HG03097 (cell line): Measurements from ENCODE around the gene BTBD2.
A peak's percentile ranks its signal among the peaks of the same experiment; 100 is the strongest.

Experiments
- ATAC-seq: cut with Tn5 transposase; IDR thresholded peaks from one replicate; pipeline ENCODE4 v1.9.1; 2021; ENCODE audit not compliant: unreplicated experiment, low FRiP score

The BTBD2 gene

DNA sequence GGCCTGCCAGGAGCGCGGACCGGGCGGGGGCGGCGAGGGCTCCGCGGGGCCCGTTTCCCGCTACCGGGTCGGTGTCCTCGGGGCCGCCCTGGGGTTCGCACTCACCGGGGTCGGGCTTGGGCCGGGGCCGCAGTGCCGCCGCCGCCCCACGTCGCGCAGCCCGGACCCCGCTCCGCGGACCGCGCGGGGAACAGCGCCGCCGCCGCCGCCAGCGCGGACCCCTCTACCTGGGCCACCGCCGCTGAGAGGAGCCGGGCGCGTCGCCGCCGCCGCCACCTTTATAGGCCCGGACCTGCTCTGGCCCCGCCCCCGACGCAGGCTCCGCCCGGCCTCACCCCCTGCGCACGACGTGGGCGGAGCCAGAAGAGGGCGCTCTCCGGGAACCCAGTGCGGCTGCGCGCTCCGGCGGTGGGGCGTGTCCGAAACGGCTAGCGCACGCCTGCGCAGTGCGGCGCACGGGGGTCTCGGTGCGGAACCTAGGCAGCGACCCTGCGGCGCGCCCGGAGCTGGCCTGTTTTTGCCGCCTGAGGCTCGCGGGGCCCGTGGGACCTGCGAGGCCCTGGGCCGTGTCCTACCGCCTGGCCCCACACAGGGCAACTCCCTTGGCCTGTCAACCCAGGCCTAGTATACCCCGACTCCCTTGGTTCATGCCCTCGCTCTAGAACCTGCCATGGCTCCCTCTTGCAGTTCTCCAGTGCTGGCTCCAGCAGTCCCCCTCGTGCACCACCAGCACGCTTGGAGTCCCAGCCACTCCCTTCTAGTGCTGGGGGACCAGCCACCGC is 35.7 kb upstream of the BTBD2 start, which contains the start of gene MKNK2:
TSS of gene MKNK2 (minus strand) at position 254 of the 782 bp plus-strand sequence. CDS start 393 bp downstream, outside the sequence.
- ATAC-seq: peak; percentile 47

GRCh38 chr19:2050349-2050990 is 35.0 kb upstream of the BTBD2 start:
- ATAC-seq: peak; percentile 7

DNA sequence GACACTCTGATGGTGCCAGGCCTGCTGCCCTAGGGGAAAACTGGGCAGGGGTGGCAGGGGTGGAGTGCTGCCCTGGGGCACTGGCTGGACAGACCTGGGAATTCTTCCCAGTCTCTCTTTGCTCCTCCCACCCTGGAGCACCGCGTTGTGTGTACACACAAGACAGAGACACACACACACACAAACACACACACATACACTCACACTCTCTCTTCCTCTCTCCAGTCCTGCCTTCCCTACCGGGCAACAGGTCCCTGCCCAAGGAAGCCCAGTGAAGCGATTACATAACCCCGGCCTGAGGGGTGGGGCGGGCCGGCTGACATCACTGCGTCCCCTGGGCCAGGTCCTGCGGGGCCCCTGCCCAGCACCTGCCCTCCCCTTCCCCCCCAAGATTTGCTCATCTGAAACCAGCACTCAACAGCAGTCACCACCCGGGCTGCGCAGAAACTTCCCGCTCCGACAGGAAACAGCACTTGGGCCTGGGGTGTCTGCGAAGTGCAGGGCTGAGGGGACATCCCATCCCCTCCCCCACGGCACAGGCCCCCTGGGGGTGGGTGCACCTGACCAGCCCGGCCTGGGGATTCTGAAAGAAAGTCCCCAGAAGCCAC is 34.3 kb upstream of the BTBD2 start:
- peak; percentile 8 for ATAC-seq

DNA sequence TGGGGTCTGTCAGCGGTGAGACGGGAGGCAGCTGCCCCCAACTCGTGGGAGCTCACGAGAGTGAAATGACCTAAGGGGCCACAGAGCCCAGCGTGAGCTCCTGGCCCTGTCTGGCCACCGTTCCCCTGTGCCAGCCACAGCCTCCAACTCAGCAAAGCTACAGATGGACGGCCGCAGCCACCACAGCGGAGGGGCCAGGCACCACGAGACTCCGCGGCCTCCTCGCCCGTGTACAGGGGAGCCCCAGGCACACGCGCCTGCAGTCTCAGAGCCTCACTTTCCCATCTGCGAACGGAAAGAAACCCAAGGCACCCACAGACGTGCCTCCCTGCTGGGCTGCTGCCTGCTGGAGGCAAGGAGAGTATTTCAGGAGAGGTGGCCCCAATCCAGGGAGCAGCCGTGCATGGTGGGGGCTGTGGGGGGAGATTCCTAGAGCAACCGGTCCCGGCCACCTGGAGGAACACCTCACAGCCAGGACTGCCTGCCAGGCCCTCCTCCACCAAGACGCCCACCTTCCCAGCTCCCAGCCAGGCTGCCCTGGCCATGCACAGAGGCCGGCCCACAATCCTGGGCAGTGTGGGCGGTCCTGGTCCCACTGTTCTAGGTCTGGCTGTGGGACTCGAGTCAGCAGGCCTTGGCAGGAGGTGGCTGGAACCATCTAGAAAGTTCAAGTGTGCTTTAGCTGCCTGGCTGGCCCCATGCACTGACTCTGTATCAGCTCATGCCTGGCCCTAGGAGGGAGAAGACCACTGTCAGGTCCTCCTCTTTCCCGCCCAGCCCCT is 33.6 kb upstream of the BTBD2 start:
- ATAC-seq: no peak

- ATAC-seq: no peak
Measured at GRCh38 chr19:2048104-2048958, 32.8 kb upstream of the BTBD2 start.

- ATAC-seq: no peak
Measured at GRCh38 chr19:2047449-2048103, 32.1 kb upstream of the BTBD2 start.

DNA sequence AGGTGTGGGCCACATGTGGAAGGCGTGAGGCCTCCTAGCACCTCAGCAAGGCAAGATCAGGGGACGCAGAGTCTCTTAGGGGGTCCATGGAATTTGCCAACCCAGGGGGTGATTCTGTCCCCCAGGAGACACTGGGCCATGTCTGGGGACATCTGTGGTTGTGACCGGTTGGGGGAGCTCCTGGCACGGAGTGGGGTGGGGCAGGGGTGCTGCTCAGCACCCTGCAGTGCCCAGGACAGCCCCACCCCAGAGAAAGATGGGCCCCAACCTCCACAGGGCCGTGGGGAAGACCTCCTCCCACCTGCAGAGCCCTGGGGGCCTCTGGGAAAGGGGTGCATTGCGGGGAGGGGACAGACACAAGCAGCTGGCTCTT is 31.5 kb upstream of the BTBD2 start:
- no peak for ATAC-seq

DNA sequence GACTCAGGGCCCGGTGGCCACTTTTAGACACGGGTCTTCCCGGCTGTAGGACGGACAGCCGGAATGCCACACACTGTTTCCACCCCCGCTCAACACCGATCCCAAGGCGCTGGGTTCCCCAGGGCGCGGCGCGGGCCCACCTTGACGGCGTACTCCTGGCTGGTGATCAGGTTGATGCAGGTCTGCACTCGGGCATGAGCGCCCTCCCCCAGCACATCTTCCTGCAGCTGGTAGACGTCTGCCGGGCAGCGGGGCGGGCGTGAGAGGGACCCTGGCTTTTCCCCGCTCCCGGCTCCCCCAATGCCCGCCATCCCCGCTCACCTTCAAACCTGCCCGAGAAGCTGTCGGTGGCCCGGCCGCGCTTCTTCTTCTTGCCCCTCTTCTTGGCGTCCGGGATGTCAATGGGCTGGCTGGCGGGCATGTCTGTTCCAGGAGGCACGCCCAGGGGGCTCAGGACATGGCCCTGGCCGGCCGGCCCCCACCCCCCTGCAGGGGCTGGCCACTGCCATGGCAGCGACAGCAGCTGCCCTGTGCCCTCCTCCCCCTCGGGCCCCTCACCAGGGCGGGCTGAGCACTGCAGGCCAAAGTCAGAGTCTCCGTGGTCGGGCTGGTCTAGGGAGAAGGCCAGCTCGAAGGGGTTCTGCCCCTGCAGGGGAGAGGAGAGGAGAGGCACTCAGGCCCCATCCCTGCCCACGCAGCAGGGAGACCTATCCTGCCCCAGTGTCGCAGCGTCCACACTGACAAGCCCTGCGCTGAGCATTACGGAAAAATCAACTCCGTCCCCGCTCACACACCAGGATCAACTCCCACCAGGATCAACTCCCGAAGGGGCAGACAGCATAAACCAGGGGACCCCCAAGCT is 30.8 kb upstream of the BTBD2 start:
- ATAC-seq: no peak

- no peak for ATAC-seq
Measured at GRCh38 chr19:2045501-2046045, 30.1 kb upstream of the BTBD2 start.

- no peak for ATAC-seq
Measured at GRCh38 chr19:2044709-2045500, 29.4 kb upstream of the BTBD2 start.

- ATAC-seq: no peak
Measured at GRCh38 chr19:2043961-2044708, 28.6 kb upstream of the BTBD2 start.

DNA sequence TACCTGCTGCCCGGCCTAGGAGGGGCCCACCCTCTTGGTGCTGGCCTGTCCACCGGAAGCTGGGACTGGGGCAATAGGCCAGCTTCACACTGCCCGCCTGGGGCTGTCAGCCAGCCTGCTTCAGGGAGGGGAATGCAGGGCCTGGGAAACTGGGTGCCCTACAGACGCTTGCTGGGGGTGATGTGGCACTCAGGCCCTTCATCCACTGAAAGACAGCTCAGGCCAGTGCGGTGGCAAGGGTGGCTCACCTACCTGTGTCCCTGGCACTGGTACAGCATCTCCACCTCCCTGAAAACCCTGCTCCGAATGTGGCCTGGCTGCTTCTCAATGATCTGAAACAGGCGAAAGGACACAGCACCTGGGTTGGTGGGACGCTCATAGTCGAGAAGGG is 27.7 kb upstream of the BTBD2 start:
- no peak for ATAC-seq

- ATAC-seq: no peak
Measured at GRCh38 chr19:2042485-2043250, 27.2 kb upstream of the BTBD2 start.

DNA sequence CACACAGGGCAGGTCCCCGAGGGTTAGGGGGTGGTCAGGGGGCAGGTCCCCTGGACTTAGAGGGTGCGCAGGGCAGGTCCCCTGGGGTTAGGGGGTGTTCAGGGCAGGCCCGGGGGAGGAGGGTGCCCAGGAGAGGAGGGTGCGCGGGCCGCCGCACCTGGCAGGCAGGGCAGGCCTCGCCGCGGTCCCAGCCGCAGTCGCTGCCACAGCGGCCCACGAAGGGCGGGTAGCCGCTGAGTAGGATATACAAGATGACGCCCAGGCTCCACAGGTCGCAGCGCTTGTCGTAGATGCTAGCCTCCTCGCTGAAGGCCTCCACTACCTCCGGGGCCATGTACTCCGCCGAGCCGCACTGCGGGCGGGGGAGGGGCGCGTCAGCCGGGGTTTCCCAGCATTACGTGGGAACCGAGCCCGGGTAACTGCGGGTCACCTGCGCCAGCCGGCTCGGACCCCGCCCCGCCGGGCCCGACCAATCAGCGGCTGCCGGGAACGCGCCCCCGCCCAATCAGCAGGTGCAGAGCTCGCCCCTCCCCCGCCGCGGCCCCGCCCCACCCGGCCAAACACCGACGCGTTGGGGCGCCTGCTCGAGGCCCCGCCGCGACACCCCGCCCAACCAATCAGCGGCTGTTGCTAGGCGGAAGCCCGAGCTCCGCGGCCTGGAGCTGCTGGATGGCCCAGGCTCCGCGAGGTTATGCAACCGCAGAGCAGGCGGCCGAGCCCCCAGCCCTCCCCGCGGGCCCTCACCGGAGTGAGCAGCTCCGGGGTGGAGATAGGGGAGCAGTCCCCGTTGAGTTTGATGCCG is 26.4 kb upstream of the BTBD2 start:
- peak; percentile 55 for ATAC-seq

DNA sequence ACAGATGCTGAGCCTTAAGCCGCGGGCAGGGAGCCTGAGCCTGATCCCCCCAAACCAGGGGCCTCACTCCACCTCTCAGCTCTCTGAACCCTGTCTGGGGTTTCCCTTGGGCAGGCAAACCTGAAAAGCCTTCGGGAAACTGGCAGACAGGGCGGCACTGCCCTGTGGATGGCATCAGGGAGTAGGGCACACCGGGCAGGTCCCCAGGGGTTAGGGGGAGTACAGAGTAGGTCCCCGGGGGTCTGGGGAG is 25.8 kb upstream of the BTBD2 start:
- no peak for ATAC-seq
